GM12878 (cell line): ENCODE data around the gene PEMT. TPM values are rescaled to one million over a fixed set of nuclear protein-coding genes. Genes with fewer than 3 reads are reported as not detected.

Experiments
- ATAC-seq: fragments of 200-7000 bp; cut with Tn5 transposase; 3 replicates; pipeline ENCODE4 v1.9.1; 2020; ENCODE audit warnings: mild to moderate bottlenecking, moderate library complexity
- BruUV-seq: library from RNA; stranded (reverse); fragments of 400-500 nt; replicated peaks from 2 replicates; lab custom pipeline; 2021; lab: Mats Ljungman, UMichigan
- CTCF ChIA-PET: fragments of 300-600 bp; sonication (Branson Sonifier 250); formaldehyde crosslinking; extraction: SDS; loops from one replicate; lab custom pipeline; 2021; ENCODE audit warnings: inconsistent platforms; lab: Yijun Ruan, JAX
- POLR2A ChIA-PET: fragments of 350-600 bp; formaldehyde crosslinking; extraction: SDS; loops from one replicate; lab custom pipeline; 2021; ENCODE audit warnings: inconsistent platforms; lab: Charles Lee
- RAD21 ChIA-PET: fragments of 300-600 bp; sonication (Branson Sonifier 250); formaldehyde crosslinking; loops from one replicate; lab custom pipeline; 2023; ENCODE audit warnings: antibody characterized with exemption; ENCODE audit not compliant: unreplicated experiment; lab: Charles Lee
- SMC1A ChIA-PET: fragments of 300-600 bp; sonication (Branson Sonifier 250); formaldehyde crosslinking; loops from one replicate; lab custom pipeline; 2023; ENCODE audit not compliant: unreplicated experiment, uncharacterized antibody; lab: Charles Lee
- DNase-seq: peaks from one replicate; pipeline ENCODE4 v3.0.0-alpha.2; 2011; ENCODE audit warnings: low read depth, low spot score
- FAIRE-seq: peaks from 3 replicates; lab custom pipeline; 2011; peaks lifted over from hg19 to GRCh38; lab: Jason Lieb, UNC
- H2AFZ ChIP-seq: 2 replicates; pipeline ENCODE4 v1.6.0; 2011; ENCODE audit warnings: low read depth, low read length, control low read depth; ENCODE audit not compliant: control insufficient read depth
- H3K27ac ChIP-seq: 2 replicates; pipeline ENCODE4 v1.5.1; 2011; ENCODE audit warnings: control low read depth; ENCODE audit not compliant: control insufficient read depth, insufficient read depth
- H3K27me3 ChIP-seq, 2 experiments: replicated peaks in 1 of 2; 2 replicates each; pipeline versions ENCODE4 v1.6.0 to v1.6.1; 2011; ENCODE audit warnings: low read length in 1 of 2; ENCODE audit not compliant: control insufficient read depth in 2 of 2, insufficient read depth in 2 of 2
- H3K36me3 ChIP-seq, 2 experiments: 2 replicates each; pipeline ENCODE4 v1.5.1; 2011; ENCODE audit warnings: low read length in 1 of 2; ENCODE audit not compliant: control insufficient read depth in 2 of 2, insufficient read depth in 2 of 2
- H3K4me1 ChIP-seq: 2 replicates; pipeline ENCODE4 v1.6.1; 2011; ENCODE audit warnings: mild to moderate bottlenecking, low read length, moderate library complexity, mixed read lengths; ENCODE audit not compliant: control insufficient read depth, insufficient read depth
- H3K4me2 ChIP-seq: 2 replicates; pipeline ENCODE4 v1.6.0; 2011; ENCODE audit warnings: control low read depth; ENCODE audit not compliant: control insufficient read depth, insufficient read depth
- H3K4me3 ChIP-seq: fragments of 200-600 bp; sonication (generic); 2 replicates; pipeline ENCODE4 v1.5.1; 2016
- H3K79me2 ChIP-seq: 2 replicates; pipeline ENCODE4 v1.6.0; 2011; ENCODE audit warnings: low read length; ENCODE audit not compliant: control insufficient read depth, insufficient read depth
- H3K9ac ChIP-seq: 2 replicates; pipeline ENCODE4 v1.8.0; 2011; ENCODE audit warnings: low read length, control low read depth, mixed read lengths; ENCODE audit not compliant: control insufficient read depth, insufficient read depth
- H3K9me3 ChIP-seq: replicated peaks from 3 replicates; pipeline ENCODE4 v1.5.1; 2011; ENCODE audit warnings: mild to moderate bottlenecking, low read length; ENCODE audit not compliant: control insufficient read depth, insufficient read depth
- H4K20me1 ChIP-seq: 2 replicates; pipeline ENCODE4 v1.6.0; 2011; ENCODE audit not compliant: control insufficient read depth, insufficient read depth
- HDGF ChIP-seq: fragments of 450-650 bp; IDR thresholded peaks from 2 replicates; pipeline ENCODE4 v1.6.1; 2016; ENCODE audit warnings: antibody characterized with exemption
- NBN ChIP-seq: fragments of 450-650 bp; IDR thresholded peaks from 2 replicates; pipeline ENCODE4 v1.6.1; 2016
- NFYA ChIP-seq: IDR thresholded peaks from 2 replicates; pipeline ENCODE4 v1.6.1; 2011; ENCODE audit warnings: low read depth, mild to moderate bottlenecking, low read length, improper control_type of control experiment, borderline replicate concordance
- NRF1 ChIP-seq: conservative IDR thresholded peaks from 2 replicates; pipeline ENCODE4 v1.6.1; 2011; ENCODE audit warnings: mild to moderate bottlenecking, low read depth, low read length, improper control_type of control experiment
- RAD51 ChIP-seq: fragments of 450-650 bp; IDR thresholded peaks from 2 replicates; pipeline ENCODE4 v1.6.1; 2016; ENCODE audit warnings: moderate library complexity, mild to moderate bottlenecking, inconsistent platforms
- RBBP5 ChIP-seq: fragments of 200-600 bp; sonication (generic); conservative IDR thresholded peaks from 2 replicates; pipeline ENCODE4 v1.6.1; 2016
- RUNX3 ChIP-seq: IDR thresholded peaks from 2 replicates; pipeline ENCODE4 v1.6.1; 2012; ENCODE audit warnings: low read length, inconsistent platforms
- SREBF1 ChIP-seq: IDR thresholded peaks from 2 replicates; pipeline ENCODE4 v1.6.1; 2012; ENCODE audit warnings: mild to moderate bottlenecking, low read length
- TCF12 ChIP-seq: IDR thresholded peaks from 2 replicates; pipeline ENCODE4 v1.6.1; 2011; ENCODE audit warnings: low read depth, mild to moderate bottlenecking, low read length
- WGBS: methylation state at CpG from one replicate; pipeline ENCODE4 v1.1.6; 2016; ENCODE audit warnings: low lambda C conversion rate; ENCODE audit not compliant: insufficient replicate concordance, insufficient coverage; ENCODE audit errors: missing lambda C conversion rate; 5-methylcytosine and 5-hydroxymethylcytosine counted together
- in situ Hi-C: fragments of 300-500 bp; cut with MboI; formaldehyde crosslinking; loops from 9 replicates; pipeline ENCODE4 v1.14.3; 2018; ENCODE audit warnings: mixed read lengths
- intact Hi-C: fragments of 100-400 bp; cut with micrococcal nuclease; formaldehyde crosslinking; loops from one replicate; pipeline ENCODE4 v1.14.2; 2022; ENCODE audit not compliant: unreplicated experiment
- polyA plus RNA-seq, 11 experiments: library from polyadenylated mRNA; depleted of rRNA in 4 of 11; unstranded in 6 of 11; stranded (reverse) in 5 of 11; fragments of >200 nt; fragmentation: Nextera tagmentation in 4 of 11; fragmentation: Illumina TruSeq in 1 of 11; extraction: Ambion mirVana in 4 of 11; extraction: Trizol in 1 of 11; gene quantifications; 1 replicate in 1 of 11; 2 replicates in 10 of 11; pipeline versions ENCODE4 v1.2.1 to v1.2.3, GENCODE V29; 2011 to 2016; ENCODE audit warnings: inconsistent platforms in 2 of 11, missing spikeins in 2 of 11, low read depth in 1 of 11
- total RNA-seq, 4 experiments: library from RNA; depleted of rRNA in 3 of 4; stranded (reverse); fragments of >200 nt in 3 of 4; fragmentation: Illumina TruSeq in 1 of 4; extraction: Trizol in 1 of 4; gene quantifications; 2 replicates each; pipeline versions ENCODE4 v1.2.1 to v1.2.3, GENCODE V29; 2013 to 2021
- TF ChIP-seq, protein P1 (sequence below): IDR thresholded peaks from 2 replicates; pipeline ENCODE4 v1.6.1; 2012; ENCODE audit warnings: low read length, inconsistent platforms
- TF ChIP-seq, protein P2 (sequence below): fragments of 450-650 bp; formaldehyde crosslinking; IDR thresholded peaks from 2 replicates; pipeline ENCODE4 v1.4.0; 2022; ENCODE audit warnings: mild to moderate bottlenecking, moderate library complexity
- TF ChIP-seq, protein P3 (sequence below): IDR thresholded peaks from 2 replicates; pipeline ENCODE4 v1.6.1; 2011; ENCODE audit warnings: low read depth, low read length, improper control_type of control experiment, borderline replicate concordance

The PEMT gene
- total and polyA plus RNA-seq, 10 of the 15 experiments (the other 5 are each of a cell fraction or from before 2014, with no cell fraction given) = 2.8 to 44.7 (median 25.4) TPM

DNA sequence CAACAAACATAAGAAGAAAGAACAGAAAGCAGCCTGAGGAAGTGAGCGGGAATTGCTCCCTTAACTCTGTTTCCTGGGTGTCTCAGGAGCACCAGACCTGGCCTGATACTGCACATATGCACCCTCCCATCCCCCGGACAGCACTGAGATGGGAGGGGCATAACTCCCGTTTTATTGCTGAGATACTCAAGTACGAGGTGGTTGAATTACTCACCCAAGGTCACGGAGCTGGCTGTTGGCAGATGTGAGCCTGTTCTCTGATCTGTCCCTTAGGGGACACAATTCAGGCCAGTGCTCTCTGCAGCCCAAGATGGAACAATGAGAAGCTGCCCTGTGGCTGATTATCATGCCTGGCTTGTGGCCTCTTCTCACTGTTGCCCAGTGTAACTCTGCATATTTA, 123.8 kb downstream of the PEMT start:
- ChIA-PET SMC1A (no interaction called here), POLR2A (no interaction called here), CTCF (interaction anchor here (0.6 to 1.3 kb wide), 2 partner anchors 174 to 1027 kb away, joined by 3 read pairs; no protein-coding TSS in a partner anchor), RAD21 (no interaction called here)
- no peak overlapping the region for H3K9ac ChIP-seq
- no peak overlapping the region for H3K4me3 ChIP-seq
- no peak overlapping the region for H3K27ac ChIP-seq
- H3K36me3 ChIP-seq = no peaks in the 10 kb centered on the region
- no peak for ATAC-seq
- intact Hi-C loops = no loop called here
- in situ Hi-C loops = no loop called here
- TF ChIP-seq TCF12 (no peak), NFYA (no peak), SREBF1 (no peak), NBN (no peak), NRF1 (no peak)
- TF ChIP-seq, protein P1, sequence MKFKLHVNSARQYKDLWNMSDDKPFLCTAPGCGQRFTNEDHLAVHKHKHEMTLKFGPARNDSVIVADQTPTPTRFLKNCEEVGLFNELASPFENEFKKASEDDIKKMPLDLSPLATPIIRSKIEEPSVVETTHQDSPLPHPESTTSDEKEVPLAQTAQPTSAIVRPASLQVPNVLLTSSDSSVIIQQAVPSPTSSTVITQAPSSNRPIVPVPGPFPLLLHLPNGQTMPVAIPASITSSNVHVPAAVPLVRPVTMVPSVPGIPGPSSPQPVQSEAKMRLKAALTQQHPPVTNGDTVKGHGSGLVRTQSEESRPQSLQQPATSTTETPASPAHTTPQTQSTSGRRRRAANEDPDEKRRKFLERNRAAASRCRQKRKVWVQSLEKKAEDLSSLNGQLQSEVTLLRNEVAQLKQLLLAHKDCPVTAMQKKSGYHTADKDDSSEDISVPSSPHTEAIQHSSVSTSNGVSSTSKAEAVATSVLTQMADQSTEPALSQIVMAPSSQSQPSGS = no peak
- no peaks in the 10 kb centered on the region for H4K20me1 ChIP-seq
- H3K4me2 ChIP-seq = no peak overlapping the region
- no peaks in the 10 kb centered on the region for H3K4me1 ChIP-seq
- DNase-seq = no peak
- WGBS = 1% methylated on average over 5 of the region's 5 CpGs
- peaks cover 0 to 3% of the 10 kb centered on the region in 2 experiments; a peak in 1 of 4 replicates for H3K27me3 ChIP-seq
- no peak overlapping the region for H2AFZ ChIP-seq
- H3K9me3 ChIP-seq = no peaks in the 10 kb centered on the region; the same call in 2 of the 3 replicates
- no peak for FAIRE-seq
- no TSS peak for BruUV-seq
- no peaks in the 10 kb centered on the region for H3K79me2 ChIP-seq

DNA sequence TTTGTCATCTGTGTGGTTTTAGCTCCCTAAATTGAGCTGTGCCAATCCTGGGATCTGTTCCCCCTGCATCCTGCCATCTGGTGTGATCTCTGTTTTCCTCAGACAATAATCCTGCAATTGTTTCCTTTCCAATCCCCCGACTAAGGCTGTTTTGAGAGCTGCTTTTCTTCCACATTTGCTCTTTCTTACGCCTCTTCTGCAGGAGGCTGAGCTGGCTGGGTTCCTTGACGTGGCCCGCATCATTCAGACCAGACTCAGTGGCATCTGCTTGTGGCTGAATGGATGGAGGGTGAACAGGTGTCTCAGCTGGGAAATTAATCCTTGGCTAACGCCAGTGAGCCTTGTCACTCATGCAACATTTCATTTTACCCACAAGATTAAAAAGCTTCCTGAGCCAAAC, 124.5 kb downstream of the PEMT start:
- RAD21 ChIA-PET = no interaction called here
- no peak for DNase-seq
- intact Hi-C loops (no loop called here), in situ Hi-C loops (no loop called here)
- WGBS = 31% methylated on average over 5 of the region's 5 CpGs
- Histone ChIP-seq H3K9ac (no peak overlapping the region), H3K27me3 (peaks cover 0 to 3% of the 10 kb centered on the region in 2 experiments; a peak in 1 of 4 replicates), H3K9me3 (no peaks in the 10 kb centered on the region; the same call in 2 of the 3 replicates), H4K20me1 (no peaks in the 10 kb centered on the region), H3K4me2 (no peak overlapping the region), H3K27ac (no peak overlapping the region), H3K36me3 (no peaks in the 10 kb centered on the region), H2AFZ (no peak overlapping the region), H3K4me3 (no peak overlapping the region), H3K79me2 (no peaks in the 10 kb centered on the region), H3K4me1 (no peaks in the 10 kb centered on the region)
- SMC1A ChIA-PET = interaction anchor here (0.6 kb wide), 1 partner anchor 333 kb away, joined by 3 read pairs; no protein-coding TSS in a partner anchor
- ATAC-seq = no peak
- POLR2A ChIA-PET = no interaction called here
- FAIRE-seq = no peak
- no TSS peak for BruUV-seq
- CTCF ChIA-PET = interaction anchor here (0.6 to 0.7 kb wide), 3 partner anchors 70 to 1027 kb away, joined by 3 to 4 read pairs (median 3); no protein-coding TSS in a partner anchor
- TF ChIP-seq, protein P2, sequence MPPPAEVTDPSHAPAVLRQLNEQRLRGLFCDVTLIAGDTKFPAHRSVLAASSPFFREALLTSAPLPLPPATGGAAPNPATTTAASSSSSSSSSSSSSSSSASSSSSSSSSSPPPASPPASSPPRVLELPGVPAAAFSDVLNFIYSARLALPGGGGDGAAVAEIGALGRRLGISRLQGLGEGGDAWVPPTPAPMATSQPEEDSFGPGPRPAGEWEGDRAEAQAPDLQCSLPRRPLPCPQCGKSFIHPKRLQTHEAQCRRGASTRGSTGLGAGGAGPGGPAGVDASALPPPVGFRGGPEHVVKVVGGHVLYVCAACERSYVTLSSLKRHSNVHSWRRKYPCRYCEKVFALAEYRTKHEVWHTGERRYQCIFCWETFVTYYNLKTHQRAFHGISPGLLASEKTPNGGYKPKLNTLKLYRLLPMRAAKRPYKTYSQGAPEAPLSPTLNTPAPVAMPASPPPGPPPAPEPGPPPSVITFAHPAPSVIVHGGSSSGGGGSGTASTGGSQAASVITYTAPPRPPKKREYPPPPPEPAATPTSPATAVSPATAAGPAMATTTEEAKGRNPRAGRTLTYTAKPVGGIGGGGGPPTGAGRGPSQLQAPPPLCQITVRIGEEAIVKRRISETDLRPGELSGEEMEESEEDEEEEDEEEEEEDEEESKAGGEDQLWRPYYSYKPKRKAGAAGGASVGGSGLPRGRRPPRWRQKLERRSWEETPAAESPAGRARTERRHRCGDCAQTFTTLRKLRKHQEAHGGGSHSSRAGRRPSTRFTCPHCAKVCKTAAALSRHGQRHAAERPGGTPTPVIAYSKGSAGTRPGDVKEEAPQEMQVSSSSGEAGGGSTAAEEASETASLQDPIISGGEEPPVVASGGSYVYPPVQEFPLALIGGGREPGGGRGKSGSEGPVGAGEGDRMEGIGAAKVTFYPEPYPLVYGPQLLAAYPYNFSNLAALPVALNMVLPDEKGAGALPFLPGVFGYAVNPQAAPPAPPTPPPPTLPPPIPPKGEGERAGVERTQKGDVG (CRISPR knock-in tag) = no peak
- TF ChIP-seq HDGF (no peak), RBBP5 (no peak), RAD51 (no peak), RUNX3 (no peak)
- TF ChIP-seq, protein P3, sequence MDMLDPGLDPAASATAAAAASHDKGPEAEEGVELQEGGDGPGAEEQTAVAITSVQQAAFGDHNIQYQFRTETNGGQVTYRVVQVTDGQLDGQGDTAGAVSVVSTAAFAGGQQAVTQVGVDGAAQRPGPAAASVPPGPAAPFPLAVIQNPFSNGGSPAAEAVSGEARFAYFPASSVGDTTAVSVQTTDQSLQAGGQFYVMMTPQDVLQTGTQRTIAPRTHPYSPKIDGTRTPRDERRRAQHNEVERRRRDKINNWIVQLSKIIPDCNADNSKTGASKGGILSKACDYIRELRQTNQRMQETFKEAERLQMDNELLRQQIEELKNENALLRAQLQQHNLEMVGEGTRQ = no peak
